ENCODE measurements around the gene KRTAP20-2.

Gene KRTAP20-2

DNA sequence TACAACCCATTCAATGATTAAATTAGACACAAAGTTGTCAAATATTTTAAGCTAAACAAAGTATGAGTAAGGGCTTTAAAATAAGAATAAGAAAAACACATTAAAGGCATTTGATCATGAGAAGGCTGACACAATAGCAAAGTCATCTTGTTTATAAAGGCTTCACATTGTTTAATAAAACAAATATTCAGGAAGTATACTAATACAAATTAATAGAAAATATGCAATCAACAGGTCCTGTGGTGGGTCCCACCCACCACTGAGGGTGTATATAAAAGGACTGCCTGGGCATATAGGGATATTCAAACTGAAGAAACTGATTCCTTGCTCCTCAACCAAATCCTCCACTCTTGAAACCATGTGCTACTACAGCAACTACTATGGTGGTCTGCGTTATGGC is at the start of gene KRTAP20-2:
KRTAP20-2 (plus strand) TSS at position 301 of the 400 bp plus-strand sequence; CDS start at position 359, 58 bp downstream.
- FAIRE-seq: no peak

DNA sequence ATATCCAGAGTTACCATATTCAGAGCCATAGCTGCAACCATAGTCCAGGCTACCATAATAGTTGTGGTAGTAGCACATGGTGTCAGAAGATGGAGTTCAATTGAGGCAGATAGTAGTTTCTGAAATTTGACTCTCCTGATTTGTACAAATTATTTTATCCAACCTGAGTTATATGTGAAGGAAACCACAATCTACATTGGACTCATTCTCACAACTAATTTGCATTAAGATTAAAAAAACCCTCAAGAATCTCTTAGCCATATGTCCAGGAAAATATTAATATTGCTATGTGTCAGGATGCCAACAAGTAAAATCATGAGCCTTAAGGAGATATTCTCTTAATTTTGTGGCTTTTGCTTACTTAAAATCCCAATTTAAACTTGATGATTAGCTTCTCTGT is 44.7 kb upstream of the KRTAP20-2 start, which contains the start of gene KRTAP22-2:
KRTAP22-2 (minus strand) TSS at position 101 of the 400 bp plus-strand sequence.
- no peak for DNase-seq (ENCODE audit: low spot score)

More for the DNA sequence above, at the start of gene KRTAP20-2:
- DNase-seq (ENCODE audit: low spot score): no peak

DNA sequence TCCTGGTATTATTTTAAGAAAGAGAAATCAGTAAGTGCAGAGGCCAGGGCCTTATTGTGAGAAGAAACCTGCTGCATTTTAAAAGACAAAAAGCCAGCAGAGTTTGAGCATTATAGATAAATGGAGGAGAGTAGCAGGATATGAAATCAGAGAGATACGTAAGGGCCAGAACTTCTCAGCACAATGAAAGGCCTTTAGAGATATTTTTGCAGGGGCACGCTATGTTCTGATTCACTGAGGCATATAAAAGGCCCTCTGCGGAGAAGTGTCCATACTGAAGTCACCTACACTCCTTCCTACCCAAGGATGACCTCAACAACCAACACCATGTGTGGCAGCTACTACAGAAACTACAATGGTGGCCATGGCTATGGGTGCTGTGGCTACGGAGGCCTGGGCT is 42.9 kb upstream of the KRTAP20-2 start, which contains the start of gene KRTAP6-3:
KRTAP6-3 (plus strand) TSS at position 301 of the 400 bp plus-strand sequence; CDS start at position 307, 6 bp downstream.
- DNase-seq (ENCODE audit: low spot score) (no peak), FAIRE-seq (no peak)

More for the DNA sequence above, 44.7 kb upstream of the KRTAP20-2 start, which contains the start of gene KRTAP22-2:
- FAIRE-seq: no peak

- DNase-seq (ENCODE audit: low spot score) (no peak), FAIRE-seq (peak; percentile 40)
These were observed 36.2 kb upstream of the KRTAP20-2 start, which contains the start of gene KRTAP6-2 for GRCh38 chr21:30598802-30599201. Gene KRTAP6-2, minus strand, starts transcription at chr21:30598902. Its CDS starts 28 bp downstream, at chr21:30598874.

GRCh38 chr21:30600787-30601186 is 34.2 kb upstream of the KRTAP20-2 start, which contains the start of gene KRTAP22-1:
Gene KRTAP22-1, plus strand, starts transcription at chr21:30601087.
- FAIRE-seq: no peak
- DNase-seq (ENCODE audit: low spot score): no peak

- FAIRE-seq (no peak), DNase-seq (ENCODE audit: low spot score) (no peak)
These were observed 29.0 kb upstream of the KRTAP20-2 start for GRCh38 chr21:30605968-30606367.

DNA sequence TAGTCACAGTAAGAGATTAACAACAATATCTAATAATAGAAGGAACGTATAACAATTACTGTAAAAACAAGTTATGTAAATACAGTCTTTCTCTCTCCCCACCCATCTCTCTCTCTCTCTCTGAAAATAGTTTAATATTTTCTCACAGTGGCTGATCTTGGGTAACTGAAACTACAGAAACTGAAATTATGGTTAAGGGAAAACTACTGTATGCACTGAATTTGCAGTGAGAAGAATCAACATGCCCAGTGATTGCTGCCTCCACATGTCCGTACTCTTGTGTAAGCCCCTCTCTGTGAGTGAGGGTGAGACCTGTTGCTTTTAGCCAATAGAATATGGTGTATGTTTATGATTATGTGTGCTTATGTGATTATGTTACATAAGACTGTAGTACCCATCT is 22.9 kb upstream of the KRTAP20-2 start:
- DNase-seq (ENCODE audit: low spot score) (no peak), FAIRE-seq (peak; percentile 32)

DNA sequence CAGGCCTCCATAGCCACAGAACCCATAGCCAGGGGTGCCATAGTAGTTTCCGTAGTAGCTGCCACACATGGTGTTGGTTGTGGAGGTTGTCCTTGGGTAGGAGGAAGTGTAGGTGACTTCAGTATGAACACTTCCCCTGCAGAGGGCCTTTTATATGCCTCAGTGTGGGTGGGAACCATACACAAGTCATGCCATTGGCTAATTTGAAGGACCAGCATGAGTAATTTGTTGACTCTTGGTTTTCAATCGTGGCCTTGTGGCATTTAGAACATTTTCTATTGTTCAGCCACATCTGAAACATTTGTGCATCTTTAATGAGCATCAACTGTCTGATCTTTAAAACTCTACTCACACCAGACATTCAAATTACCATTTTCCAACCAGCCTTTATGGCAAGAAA is 21.2 kb upstream of the KRTAP20-2 start, which contains the start of gene KRTAP6-1:
KRTAP6-1 (minus strand) TSS at position 95 of the 400 bp plus-strand sequence; CDS start at position 69, 26 bp downstream.
- DNase-seq (ENCODE audit: low spot score) (no peak), FAIRE-seq (no peak)

- no peak for FAIRE-seq
- DNase-seq (ENCODE audit: low spot score): no peak
These were observed 19.8 kb upstream of the KRTAP20-2 start for GRCh38 chr21:30615199-30615598.

- no peak for DNase-seq (ENCODE audit: low spot score)
- FAIRE-seq: peak; percentile 69
These were observed 18.9 kb upstream of the KRTAP20-2 start, which contains the start of gene KRTAP20-1 for GRCh38 chr21:30616125-30616524. Gene KRTAP20-1, plus strand, starts transcription at chr21:30616425. Its CDS starts 30 bp downstream, at chr21:30616455.

DNA sequence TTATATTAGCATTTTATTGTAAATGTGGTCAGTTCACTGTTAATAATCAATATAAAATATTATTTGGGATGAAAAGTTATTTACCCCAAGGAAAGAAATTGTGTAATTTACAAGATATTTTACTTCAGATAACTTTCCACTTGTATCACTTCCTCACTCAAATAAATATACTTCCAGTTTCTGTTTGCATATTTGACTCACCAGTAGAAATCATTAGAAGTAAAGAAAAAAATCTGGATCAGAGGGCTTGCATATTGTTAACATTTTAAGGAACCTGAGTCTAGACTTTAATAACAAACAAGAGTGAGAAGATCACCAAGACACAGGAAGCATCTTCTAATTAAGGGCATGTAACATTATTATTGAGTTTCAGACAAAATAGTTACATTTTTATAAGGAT is 14.9 kb upstream of the KRTAP20-2 start:
- DNase-seq (ENCODE audit: low spot score) (no peak), FAIRE-seq (no peak)

DNA sequence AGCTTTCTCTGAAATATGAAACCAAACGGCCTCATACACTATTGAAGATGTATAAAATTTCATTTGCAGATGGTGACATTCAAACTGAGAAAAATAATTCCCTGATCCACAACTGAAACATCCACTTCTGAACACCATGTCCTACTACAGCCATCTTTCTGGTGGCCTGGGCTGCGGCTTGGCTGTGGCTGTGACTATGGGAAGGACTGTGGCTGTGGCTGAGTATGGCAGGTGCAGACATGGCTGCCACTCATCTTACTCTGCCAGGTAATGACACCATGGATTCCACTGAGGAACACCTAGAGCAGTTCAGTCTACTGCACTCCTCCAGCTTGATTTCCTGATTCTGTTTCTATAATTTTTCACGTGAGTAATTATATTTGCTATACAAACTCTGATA is 14.5 kb upstream of the KRTAP20-2 start, which contains the start of gene KRTAP20-4:
KRTAP20-4 (plus strand) TSS at position 106 of the 400 bp plus-strand sequence.
- DNase-seq (ENCODE audit: low spot score) (no peak), FAIRE-seq (no peak)

DNA sequence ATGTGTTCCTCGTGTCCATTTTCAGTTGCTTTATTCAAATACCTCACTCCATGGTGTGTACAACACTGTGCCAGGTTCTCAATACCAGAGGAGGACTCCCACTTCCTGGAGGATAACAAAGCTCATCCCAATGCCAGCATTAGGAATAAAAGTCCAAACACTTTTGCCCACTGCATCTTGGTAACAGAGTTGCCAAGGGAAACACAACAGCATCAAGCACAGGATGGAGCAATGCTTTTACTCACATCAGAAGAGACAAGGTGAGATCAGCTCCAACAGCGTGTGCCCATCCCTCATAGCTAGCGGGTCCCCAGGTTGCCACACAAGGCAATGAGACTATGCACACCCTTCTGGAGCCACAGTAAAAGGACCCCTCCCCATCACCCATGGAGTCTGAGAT is 11.6 kb upstream of the KRTAP20-2 start:
- peak; percentile 17 for FAIRE-seq
- no peak for DNase-seq (ENCODE audit: low spot score)

DNA sequence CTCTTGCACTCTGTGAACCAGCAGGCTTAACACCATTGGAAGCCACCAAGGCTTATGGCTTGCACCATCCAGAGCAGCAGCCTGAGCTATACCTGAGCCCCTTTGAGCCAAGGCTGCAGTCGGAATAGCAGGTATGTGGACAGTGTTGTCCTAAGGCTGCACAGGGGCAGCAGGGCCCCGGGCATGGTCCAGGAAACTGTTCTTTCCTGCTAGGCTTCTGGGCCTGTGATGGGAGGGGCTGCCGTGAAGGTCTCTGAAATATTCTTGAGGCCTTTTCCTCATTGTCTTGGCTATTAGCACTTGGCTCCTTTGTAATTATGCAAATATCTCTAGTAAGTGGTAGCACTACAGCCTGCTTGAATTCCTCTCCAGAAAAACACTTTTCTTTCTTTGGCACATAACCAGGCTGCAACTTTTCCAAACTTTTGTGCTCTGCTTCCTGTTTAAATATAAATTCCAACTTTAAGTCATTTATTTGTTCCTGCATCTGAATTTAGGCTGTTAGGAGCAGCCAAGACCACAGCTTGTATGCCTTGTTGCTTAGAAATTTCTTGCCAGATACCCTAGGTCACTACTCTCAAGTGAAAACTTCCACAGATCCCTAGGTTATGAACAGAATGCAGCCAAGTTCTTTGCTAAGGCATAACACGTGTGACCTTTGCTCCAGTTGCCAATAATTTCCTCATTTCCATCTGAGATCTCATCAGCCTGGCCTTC is 9.4 kb upstream of the KRTAP20-2 start:
- DNase-seq (ENCODE audit: low spot score) (no peak), FAIRE-seq (no peak)

- DNase-seq (ENCODE audit: low spot score) (no peak), FAIRE-seq (no peak)
These were observed 6.9 kb upstream of the KRTAP20-2 start for GRCh38 chr21:30628109-30628508.

- DNase-seq (ENCODE audit: low spot score) (no peak), FAIRE-seq (no peak)
These were observed 5.8 kb upstream of the KRTAP20-2 start for GRCh38 chr21:30629200-30629599.

- no peak for FAIRE-seq
- DNase-seq (ENCODE audit: low spot score): no peak
These were observed 3.7 kb downstream of the KRTAP20-2 start for GRCh38 chr21:30638686-30639085.

- DNase-seq (ENCODE audit: low spot score): no peak
- FAIRE-seq: peak; percentile 40
These were observed 7.6 kb downstream of the KRTAP20-2 start, which contains the start of gene KRTAP20-3 for GRCh38 chr21:30642564-30642963. Gene KRTAP20-3, plus strand, starts transcription at chr21:30642864.

DNA sequence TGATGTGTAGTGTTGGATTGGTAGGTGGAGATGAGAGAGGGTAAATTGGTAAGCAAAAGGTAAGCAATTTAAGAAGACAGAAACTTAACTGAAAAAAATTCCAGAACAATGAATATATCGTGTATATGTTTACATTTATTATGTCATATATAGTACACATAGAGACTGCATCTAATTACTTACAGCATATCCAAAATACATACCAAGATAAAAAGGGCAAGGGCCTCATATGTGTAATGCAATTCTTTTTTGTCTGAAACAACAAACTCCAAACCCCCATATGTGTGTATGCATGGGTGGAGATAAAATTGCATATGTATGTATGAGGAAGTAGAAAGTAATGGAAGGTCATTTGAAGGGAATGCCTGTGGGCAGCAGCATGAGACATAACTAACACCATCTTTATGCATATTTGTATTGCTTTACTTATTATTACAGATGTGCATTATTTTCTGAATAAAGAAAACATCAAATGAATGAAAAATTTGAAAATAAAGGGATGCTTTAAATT is 12.0 kb downstream of the KRTAP20-2 start:
- no peak for DNase-seq (ENCODE audit: low spot score)
- no peak for FAIRE-seq

- FAIRE-seq (no peak), DNase-seq (ENCODE audit: low spot score) (no peak)
These were observed 17.9 kb downstream of the KRTAP20-2 start for GRCh38 chr21:30652891-30653290.

DNA sequence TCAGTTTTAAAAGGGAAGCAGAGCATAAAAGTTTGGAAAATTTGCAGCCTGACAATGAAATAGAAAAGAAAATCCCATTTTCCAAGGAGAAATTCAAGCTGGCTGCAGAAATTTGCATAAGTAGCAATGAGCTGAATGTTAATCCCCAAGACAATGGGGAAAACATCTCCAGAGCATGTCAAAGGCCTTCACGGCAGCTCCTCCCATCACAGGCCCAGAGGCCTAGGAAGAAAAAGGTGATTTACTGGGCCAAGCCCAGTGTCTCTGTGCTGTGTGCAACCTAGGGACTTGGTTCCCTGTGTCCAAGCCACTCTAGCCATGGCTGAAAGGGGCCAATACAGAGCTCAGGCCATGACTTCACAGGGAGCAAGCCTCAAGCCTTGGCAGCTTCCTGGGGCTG is 33.8 kb downstream of the KRTAP20-2 start:
- FAIRE-seq (no peak), DNase-seq (ENCODE audit: low spot score) (no peak)

- DNase-seq (ENCODE audit: low spot score) (no peak), FAIRE-seq (no peak)
These were observed 38.1 kb downstream of the KRTAP20-2 start for GRCh38 chr21:30672985-30673650.

Data from urothelium cell line (cell line).